ENCODE results near the gene TMUB1. TPM values are rescaled to one million over a fixed set of nuclear protein-coding genes. Genes with fewer than 3 reads are reported as not detected.

Gene TMUB1
- total RNA-seq, 1 donor from 2014 or later: 12.5 TPM

DNA sequence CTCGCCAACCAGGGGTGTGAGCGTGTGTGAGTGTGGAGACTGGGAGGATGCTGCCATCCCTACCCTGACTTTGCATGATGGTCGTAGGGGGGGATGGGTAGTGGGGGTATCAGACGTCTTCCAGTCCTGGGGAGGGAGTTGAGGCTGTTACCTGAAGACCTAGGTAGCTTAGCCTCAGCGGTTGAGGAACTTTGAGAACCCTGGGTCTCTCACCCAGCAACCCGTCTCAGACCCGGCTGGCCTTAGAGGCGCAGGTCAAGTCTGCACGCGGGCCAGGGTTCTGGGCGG, 21.2 kb downstream of the TMUB1 start:
- no peaks in the 10 kb centered on the region for H3K9me3 ChIP-seq (ENCODE audit: control insufficient read depth in 3 of 3, low read length in 3 of 3)
- H3K4me3 ChIP-seq (ENCODE audit: low read length in 3 of 3): no peak overlapping the region
- H3K36me3 ChIP-seq (ENCODE audit: control insufficient read depth in 3 of 3, insufficient read depth in 3 of 3, low read length in 3 of 3): peaks cover 14 to 19% (median 16%) of the 10 kb centered on the region in 3 donors
- H3K27me3 ChIP-seq (ENCODE audit: control insufficient read depth in 3 of 3, insufficient read depth in 3 of 3, low read length in 3 of 3): no peaks in the 10 kb centered on the region
- no peak overlapping the region for H3K9ac ChIP-seq (ENCODE audit: low read depth in 1 of 3, low read length in 3 of 3)
- H3K4me1 ChIP-seq (ENCODE audit: control insufficient read depth in 3 of 3, insufficient read depth in 3 of 3, low read length in 3 of 3): peaks cover 41 to 45% (median 44%) of the 10 kb centered on the region in 3 donors
- no peak overlapping the region for H3K27ac ChIP-seq (ENCODE audit: low read depth, low read length)

- no peak overlapping the region for H3K27ac ChIP-seq (ENCODE audit: low read depth, low read length)
- peaks cover 47 to 51% (median 49%) of the 10 kb centered on the region in 3 donors for H3K4me1 ChIP-seq (ENCODE audit: control insufficient read depth in 3 of 3, insufficient read depth in 3 of 3, low read length in 3 of 3)
- no peak overlapping the region for H3K4me3 ChIP-seq (ENCODE audit: low read length in 3 of 3)
Observed at GRCh38 chr7:151061213-151062110, 21.8 kb downstream of the TMUB1 start.

DNA sequence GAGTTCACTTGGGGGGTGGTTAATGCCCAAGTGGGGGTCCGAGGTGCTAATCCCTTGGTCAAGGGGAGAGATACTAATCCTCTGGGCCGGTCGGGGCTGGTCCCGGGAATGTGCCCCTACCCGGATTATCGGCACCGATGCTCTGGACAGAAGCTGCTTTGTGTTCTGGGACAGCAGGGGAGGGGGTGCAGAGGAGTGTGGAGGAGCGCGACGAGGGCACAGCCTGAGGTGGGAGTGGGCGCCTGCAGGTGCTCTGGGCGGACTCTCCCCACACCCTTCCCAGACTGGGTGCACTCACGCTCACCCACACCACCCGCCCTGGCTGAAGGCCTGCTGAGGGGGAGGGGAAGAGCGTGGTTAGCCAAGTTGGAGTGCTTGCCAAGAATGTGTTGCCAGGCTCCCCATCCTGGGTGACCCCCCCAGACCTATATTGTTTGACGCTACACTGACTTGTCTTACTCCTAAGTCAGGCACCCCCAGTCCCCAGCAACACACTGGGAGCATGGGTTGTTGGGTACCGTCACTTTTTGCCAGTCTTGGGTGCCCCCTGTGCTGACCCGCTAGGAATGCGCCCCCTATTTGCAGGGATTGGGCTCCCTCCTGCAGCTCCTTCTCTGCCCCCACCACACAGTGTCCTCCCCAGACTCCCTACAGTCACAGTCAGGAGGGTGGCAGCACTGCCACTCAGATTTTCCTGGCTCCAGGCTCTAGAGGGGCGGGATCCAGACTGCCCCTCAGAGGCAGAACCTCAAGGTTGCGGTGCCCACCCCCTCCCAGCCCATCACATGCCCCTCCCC, 22.7 kb downstream of the TMUB1 start:
- Histone ChIP-seq H3K27me3 (ENCODE audit: control insufficient read depth in 3 of 3, insufficient read depth in 3 of 3, low read length in 3 of 3) (no peaks in the 10 kb centered on the region), H3K27ac (ENCODE audit: low read depth, low read length) (peak overlapping the region; percentile 98), H3K4me1 (ENCODE audit: control insufficient read depth in 3 of 3, insufficient read depth in 3 of 3, low read length in 3 of 3) (peaks cover 47 to 51% (median 49%) of the 10 kb centered on the region in 3 donors)

More at GRCh38 chr7:151061213-151062110, 21.8 kb downstream of the TMUB1 start:
- Histone ChIP-seq H3K9me3 (ENCODE audit: control insufficient read depth in 3 of 3, low read length in 3 of 3) (no peaks in the 10 kb centered on the region), H3K9ac (ENCODE audit: low read depth in 1 of 3, low read length in 3 of 3) (no peak overlapping the region), H3K27me3 (ENCODE audit: control insufficient read depth in 3 of 3, insufficient read depth in 3 of 3, low read length in 3 of 3) (no peaks in the 10 kb centered on the region), H3K36me3 (ENCODE audit: control insufficient read depth in 3 of 3, insufficient read depth in 3 of 3, low read length in 3 of 3) (peaks cover 13 to 19% (median 14%) of the 10 kb centered on the region in 3 donors)

GRCh38 chr7:151060113-151060415, 23.2 kb downstream of the TMUB1 start:
- Histone ChIP-seq H3K9ac (ENCODE audit: low read depth in 1 of 3, low read length in 3 of 3) (peak overlapping the region; percentile 59 to 95 (median 77)), H3K4me1 (ENCODE audit: control insufficient read depth in 3 of 3, insufficient read depth in 3 of 3, low read length in 3 of 3) (peaks cover 47 to 51% (median 49%) of the 10 kb centered on the region in 3 donors), H3K27ac (ENCODE audit: low read depth, low read length) (peak overlapping the region; percentile 98), H3K9me3 (ENCODE audit: control insufficient read depth in 3 of 3, low read length in 3 of 3) (no peaks in the 10 kb centered on the region), H3K36me3 (ENCODE audit: control insufficient read depth in 3 of 3, insufficient read depth in 3 of 3, low read length in 3 of 3) (peaks cover 6 to 12% (median 7%) of the 10 kb centered on the region in 3 donors), H3K4me3 (ENCODE audit: low read length in 3 of 3) (peak overlapping the region; percentile 75 to 90 (median 86)), H3K27me3 (ENCODE audit: control insufficient read depth in 3 of 3, insufficient read depth in 3 of 3, low read length in 3 of 3) (no peaks in the 10 kb centered on the region)

More for the DNA sequence above, 22.7 kb downstream of the TMUB1 start:
- peak overlapping the region; percentile 59 to 95 (median 77) for H3K9ac ChIP-seq (ENCODE audit: low read depth in 1 of 3, low read length in 3 of 3)
- H3K36me3 ChIP-seq (ENCODE audit: control insufficient read depth in 3 of 3, insufficient read depth in 3 of 3, low read length in 3 of 3): peaks cover 11 to 17% (median 13%) of the 10 kb centered on the region in 3 donors
- H3K4me3 ChIP-seq (ENCODE audit: low read length in 3 of 3): peak overlapping the region; percentile 75 to 90 (median 86)
- H3K9me3 ChIP-seq (ENCODE audit: control insufficient read depth in 3 of 3, low read length in 3 of 3): no peaks in the 10 kb centered on the region

DNA sequence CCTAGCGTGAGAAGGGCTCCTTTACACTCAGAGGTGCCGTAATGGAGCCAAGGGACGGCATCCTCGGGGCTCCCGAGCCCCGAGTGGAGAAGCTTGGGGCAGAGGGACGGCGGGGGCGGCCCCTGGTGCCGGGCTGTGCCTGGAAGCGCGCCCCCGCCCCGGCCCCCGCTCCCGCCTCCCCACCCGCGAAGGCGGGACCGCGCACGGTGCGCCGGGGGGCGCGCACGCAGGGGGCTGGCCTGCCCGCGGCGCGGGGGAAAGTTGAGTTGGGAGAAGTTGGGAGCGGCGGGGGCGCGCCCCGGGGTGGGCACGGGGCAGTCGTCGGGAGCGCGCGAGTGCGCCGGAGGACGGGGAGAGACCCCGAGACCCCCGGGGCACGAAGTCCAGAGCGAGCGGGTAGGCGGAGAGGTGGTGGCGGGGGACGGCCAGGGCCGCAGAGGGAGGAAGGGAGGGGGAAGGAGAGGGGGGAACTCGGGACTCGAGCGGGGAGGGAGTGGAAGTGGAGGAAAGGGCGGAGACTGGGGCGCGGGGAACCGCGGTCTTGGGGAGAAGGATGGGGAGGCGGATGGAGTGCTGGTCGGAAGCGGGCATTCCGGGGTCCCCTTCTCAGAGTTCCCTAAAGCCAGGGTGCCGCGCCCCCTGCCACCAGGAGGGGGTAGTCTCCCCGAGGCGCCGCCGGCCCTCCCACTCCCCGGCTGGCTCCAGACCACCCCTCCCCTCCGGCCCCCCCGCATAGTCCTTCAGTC, 23.8 kb downstream of the TMUB1 start, which contains the start of gene SLC4A2:
SLC4A2 (plus strand) TSS at position 223 of the 746 bp plus-strand sequence. CDS start 2,399 bp downstream, outside the sequence.
- Histone ChIP-seq H3K4me1 (ENCODE audit: control insufficient read depth in 3 of 3, insufficient read depth in 3 of 3, low read length in 3 of 3) (peaks cover 47 to 51% (median 49%) of the 10 kb centered on the region in 3 donors), H3K36me3 (ENCODE audit: control insufficient read depth in 3 of 3, insufficient read depth in 3 of 3, low read length in 3 of 3) (peaks cover under 1 to 7% (median 3%) of the 10 kb centered on the region in 3 donors), H3K9ac (ENCODE audit: low read depth in 1 of 3, low read length in 3 of 3) (peak within 1 kb of the TSS; percentile 83 to 97 (median 95)), H3K27me3 (ENCODE audit: control insufficient read depth in 3 of 3, insufficient read depth in 3 of 3, low read length in 3 of 3) (no peaks in the 10 kb centered on the region), H3K9me3 (ENCODE audit: control insufficient read depth in 3 of 3, low read length in 3 of 3) (no peaks in the 10 kb centered on the region), H3K27ac (ENCODE audit: low read depth, low read length) (peak within 1 kb of the TSS; percentile 98), H3K4me3 (ENCODE audit: low read length in 3 of 3) (peak within 1 kb of the TSS; percentile 86 to 94 (median 90))

DNA sequence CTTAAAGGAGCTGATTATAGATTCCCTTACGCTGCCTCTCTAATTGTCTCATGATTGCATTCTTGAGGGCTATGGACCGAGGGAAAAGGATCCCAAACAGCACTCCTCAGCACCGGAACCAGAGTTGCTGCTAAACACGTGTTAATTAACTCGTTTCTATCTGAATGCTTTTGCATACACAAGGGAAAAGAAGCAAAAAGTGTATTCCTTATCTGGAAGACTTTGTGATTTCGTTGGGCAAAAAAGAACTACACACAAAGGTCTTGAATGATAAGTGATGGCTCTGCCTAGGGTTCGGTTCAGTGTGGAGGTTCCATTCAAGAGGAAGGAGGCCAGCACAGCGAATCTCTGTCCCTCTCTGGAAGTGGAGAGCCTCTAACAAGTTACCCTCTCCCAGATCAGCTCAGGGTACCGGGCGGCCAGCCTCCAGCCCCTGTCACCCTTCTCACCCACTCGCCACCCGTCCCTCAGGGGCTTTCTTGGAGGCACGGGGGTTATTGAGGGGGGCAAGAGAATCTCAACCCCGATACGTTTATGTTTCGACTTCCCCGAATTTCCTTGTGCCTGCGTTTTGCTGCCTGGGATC, 24.4 kb downstream of the TMUB1 start:
- Histone ChIP-seq H3K9ac (ENCODE audit: low read depth in 1 of 3, low read length in 3 of 3) (peak overlapping the region; percentile 83 to 97 (median 95)), H3K9me3 (ENCODE audit: control insufficient read depth in 3 of 3, low read length in 3 of 3) (no peaks in the 10 kb centered on the region), H3K4me1 (ENCODE audit: control insufficient read depth in 3 of 3, insufficient read depth in 3 of 3, low read length in 3 of 3) (peaks cover 47 to 51% (median 49%) of the 10 kb centered on the region in 3 donors), H3K4me3 (ENCODE audit: low read length in 3 of 3) (peak overlapping the region; percentile 86 to 94 (median 90)), H3K36me3 (ENCODE audit: control insufficient read depth in 3 of 3, insufficient read depth in 3 of 3, low read length in 3 of 3) (peaks cover 0 to 7% (median 4%) of the 10 kb centered on the region in 3 donors), H3K27me3 (ENCODE audit: control insufficient read depth in 3 of 3, insufficient read depth in 3 of 3, low read length in 3 of 3) (no peaks in the 10 kb centered on the region), H3K27ac (ENCODE audit: low read depth, low read length) (peak overlapping the region; percentile 98)

DNA sequence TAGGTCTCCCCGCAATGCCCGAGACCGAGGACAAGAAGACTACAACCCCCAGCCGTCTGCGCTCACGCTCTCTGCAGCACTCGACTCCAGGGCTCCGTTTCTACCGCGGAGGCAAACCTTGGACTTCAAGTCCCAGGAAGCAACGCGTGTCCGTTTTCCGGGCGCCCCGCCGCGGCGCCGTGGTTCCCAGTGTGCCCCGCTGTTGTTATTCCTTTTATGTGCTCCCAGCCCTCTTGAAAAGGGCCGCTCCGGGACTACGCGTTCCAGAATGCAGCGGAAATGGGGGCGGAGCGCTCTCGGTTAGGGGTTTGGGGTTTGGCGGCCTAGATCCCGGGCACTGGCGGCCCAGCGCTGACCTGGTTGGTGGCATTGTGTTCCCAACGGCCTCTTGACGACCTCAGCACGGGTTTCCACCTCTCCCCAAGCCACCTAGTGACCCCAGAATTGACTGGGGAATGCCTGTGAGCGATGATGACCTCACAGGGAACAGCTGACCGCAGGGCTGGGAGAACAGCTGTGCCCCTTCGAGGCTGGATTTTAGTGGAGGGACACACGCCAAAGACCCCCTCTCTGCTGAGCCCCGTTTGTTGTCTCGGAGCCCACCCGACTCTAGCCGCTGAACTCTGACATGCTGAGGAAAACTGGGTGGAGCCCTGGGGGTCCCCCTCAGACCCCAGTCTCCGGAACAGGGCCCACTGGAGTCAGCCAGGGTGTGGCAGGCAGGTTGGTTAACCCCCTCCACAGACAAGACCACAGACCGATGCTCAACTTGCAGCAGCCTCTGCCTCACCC, 25.1 kb downstream of the TMUB1 start:
- peaks cover 0 to 6% (median 4%) of the 10 kb centered on the region in 3 donors for H3K36me3 ChIP-seq (ENCODE audit: control insufficient read depth in 3 of 3, insufficient read depth in 3 of 3, low read length in 3 of 3)
- no peaks in the 10 kb centered on the region for H3K27me3 ChIP-seq (ENCODE audit: control insufficient read depth in 3 of 3, insufficient read depth in 3 of 3, low read length in 3 of 3)
- no peaks in the 10 kb centered on the region for H3K9me3 ChIP-seq (ENCODE audit: control insufficient read depth in 3 of 3, low read length in 3 of 3)
- H3K4me1 ChIP-seq (ENCODE audit: control insufficient read depth in 3 of 3, insufficient read depth in 3 of 3, low read length in 3 of 3): peaks cover 43 to 49% (median 48%) of the 10 kb centered on the region in 3 donors
- H3K4me3 ChIP-seq (ENCODE audit: low read length in 3 of 3): peak overlapping the region; percentile 90 to 95 (median 94)
- H3K9ac ChIP-seq (ENCODE audit: low read depth in 1 of 3, low read length in 3 of 3): peak overlapping the region; percentile 83 to 97 (median 95)
- peak overlapping the region; percentile 98 for H3K27ac ChIP-seq (ENCODE audit: low read depth, low read length)

DNA sequence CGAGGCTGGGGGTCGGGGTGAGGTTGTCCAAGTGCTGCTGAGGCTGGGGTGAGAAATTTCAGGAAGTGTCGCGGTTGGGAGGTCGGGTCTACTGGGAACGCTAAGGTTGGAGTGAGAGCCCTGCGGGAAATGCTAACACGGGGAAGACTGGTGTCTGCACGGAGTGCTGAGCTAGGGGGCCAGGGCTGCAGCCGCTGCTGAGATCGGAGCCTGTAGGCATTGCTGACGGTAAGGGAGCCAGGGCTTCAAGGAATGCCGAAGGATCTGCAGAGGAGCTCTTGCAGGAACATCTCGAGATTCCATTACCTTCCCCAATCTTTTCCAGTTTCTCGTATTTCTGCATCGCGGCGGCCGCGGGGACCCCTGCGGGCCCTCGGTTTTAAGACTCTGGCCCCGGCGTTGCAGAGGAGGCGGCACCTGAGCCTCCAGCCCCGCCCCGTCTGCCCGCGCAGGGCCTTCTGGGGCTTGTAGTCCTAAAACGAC, 25.7 kb downstream of the TMUB1 start, which contains the start of gene CDK5:
CDK5 (minus strand) TSS at position 392 of the 483 bp plus-strand sequence; CDS start at position 343, 49 bp downstream.
- Histone ChIP-seq H3K4me3 (ENCODE audit: low read length in 3 of 3) (peak within 1 kb of the TSS; percentile 90 to 95 (median 94)), H3K9me3 (ENCODE audit: control insufficient read depth in 3 of 3, low read length in 3 of 3) (no peaks in the 10 kb centered on the region), H3K36me3 (ENCODE audit: control insufficient read depth in 3 of 3, insufficient read depth in 3 of 3, low read length in 3 of 3) (peaks cover 0 to 6% (median 4%) of the 10 kb centered on the region in 3 donors), H3K4me1 (ENCODE audit: control insufficient read depth in 3 of 3, insufficient read depth in 3 of 3, low read length in 3 of 3) (peaks cover 40 to 48% (median 47%) of the 10 kb centered on the region in 3 donors), H3K9ac (ENCODE audit: low read depth in 1 of 3, low read length in 3 of 3) (peak within 1 kb of the TSS; percentile 83 to 97 (median 95)), H3K27ac (ENCODE audit: low read depth, low read length) (peak within 1 kb of the TSS; percentile 98), H3K27me3 (ENCODE audit: control insufficient read depth in 3 of 3, insufficient read depth in 3 of 3, low read length in 3 of 3) (no peaks in the 10 kb centered on the region)

All from skeletal muscle tissue (tissue), 4 donors.